ENCODE results near the gene CRYBB2.

CRYBB2 gene

DNA sequence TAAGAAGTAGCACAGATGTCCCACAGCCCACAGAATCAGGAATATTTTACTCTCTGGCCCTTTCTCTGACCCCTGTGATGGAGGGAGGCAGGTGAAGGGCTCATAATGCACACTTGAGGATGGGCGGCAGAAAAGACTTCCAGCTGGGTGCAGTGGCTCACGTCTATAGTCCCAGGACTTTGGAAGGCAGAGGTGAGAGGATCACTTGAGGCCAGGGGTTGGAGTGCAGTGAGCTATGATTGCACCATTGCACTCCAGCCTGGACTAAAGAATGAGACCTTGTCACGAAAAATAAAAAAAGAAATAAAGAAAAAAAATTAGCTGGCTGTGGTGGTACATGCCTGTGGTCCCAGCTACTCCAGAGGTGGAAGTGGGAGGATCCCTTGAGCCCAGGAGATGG lies 33.3 kb upstream of the CRYBB2 start:
- H3K4me3 ChIP-seq (ENCODE audit: low read depth, low read length), result no peak overlapping the region
- TF ChIP-seq, protein P1, sequence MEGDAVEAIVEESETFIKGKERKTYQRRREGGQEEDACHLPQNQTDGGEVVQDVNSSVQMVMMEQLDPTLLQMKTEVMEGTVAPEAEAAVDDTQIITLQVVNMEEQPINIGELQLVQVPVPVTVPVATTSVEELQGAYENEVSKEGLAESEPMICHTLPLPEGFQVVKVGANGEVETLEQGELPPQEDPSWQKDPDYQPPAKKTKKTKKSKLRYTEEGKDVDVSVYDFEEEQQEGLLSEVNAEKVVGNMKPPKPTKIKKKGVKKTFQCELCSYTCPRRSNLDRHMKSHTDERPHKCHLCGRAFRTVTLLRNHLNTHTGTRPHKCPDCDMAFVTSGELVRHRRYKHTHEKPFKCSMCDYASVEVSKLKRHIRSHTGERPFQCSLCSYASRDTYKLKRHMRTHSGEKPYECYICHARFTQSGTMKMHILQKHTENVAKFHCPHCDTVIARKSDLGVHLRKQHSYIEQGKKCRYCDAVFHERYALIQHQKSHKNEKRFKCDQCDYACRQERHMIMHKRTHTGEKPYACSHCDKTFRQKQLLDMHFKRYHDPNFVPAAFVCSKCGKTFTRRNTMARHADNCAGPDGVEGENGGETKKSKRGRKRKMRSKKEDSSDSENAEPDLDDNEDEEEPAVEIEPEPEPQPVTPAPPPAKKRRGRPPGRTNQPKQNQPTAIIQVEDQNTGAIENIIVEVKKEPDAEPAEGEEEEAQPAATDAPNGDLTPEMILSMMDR (IDR thresholded peaks at IDR 0.05; ENCODE audit: borderline replicate concordance, insufficient read depth, low read depth, low read length), result no peak

DNA sequence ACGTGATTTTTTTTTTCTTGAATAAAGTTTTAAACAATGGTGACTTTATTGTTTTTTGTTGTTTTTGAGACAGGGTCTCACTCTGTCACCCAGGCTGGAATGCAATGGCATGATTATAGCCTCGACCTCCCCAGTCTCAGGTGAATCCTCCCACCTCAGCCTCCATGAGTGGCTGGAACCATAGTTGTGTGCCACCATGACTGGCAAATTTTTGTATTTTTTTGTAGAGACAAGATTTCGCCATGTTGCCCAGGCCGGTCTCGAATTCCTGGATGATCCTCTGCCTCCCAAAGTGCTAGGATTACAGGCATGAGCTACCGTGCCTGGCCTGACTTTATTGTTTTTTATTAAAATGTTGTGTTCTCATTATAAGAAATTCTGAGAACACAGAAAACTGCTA lies 32.0 kb upstream of the CRYBB2 start:
- no peak overlapping the region for H3K4me3 ChIP-seq (ENCODE audit: low read depth, low read length)
- TF ChIP-seq, protein P1 (IDR thresholded peaks at IDR 0.05; ENCODE audit: borderline replicate concordance, insufficient read depth, low read depth, low read length), result no peak

DNA sequence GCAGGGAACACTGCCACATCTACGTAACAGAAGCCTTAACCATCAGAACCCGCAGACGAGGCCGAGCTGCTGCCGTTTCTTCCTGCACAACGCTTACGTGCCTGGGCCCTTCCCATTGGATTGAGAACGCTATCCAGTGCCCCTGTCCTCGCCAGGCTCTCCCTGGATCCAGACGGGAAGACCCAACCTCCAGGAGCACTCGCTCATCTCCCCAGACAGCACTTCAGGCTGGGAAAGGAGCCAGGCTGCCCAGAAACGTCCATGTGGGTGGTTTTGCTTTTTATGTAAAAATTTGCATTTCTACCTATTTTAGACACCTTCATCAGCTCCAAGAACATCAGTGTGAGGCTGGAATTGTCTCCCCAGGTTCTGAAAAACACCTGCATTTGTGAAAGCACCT lies 27.0 kb upstream of the CRYBB2 start:
- TF ChIP-seq, protein P1 (IDR thresholded peaks at IDR 0.05; ENCODE audit: borderline replicate concordance, insufficient read depth, low read depth, low read length), result no peak
- no peak overlapping the region for H3K4me3 ChIP-seq (ENCODE audit: low read depth, low read length)

DNA sequence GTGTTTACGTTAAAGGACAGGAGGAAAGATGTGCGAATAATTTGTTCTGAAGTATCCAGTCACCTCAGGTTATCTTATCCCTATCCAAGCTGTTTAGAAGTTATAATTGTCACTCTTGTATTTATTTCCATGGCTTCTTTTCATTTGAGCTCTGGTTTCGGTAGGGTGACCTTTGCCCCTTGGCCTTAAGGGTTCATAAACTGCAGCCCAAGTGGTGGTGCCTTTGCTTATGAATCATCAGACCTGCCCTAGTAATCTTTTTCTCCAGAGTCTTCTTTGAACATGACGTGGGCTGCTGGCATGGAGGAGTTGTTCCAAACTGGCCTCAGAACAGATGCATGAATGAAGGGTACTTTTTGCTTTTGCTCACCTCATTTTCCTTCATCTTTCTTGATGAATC lies 26.3 kb upstream of the CRYBB2 start:
- TF ChIP-seq, protein P1 (IDR thresholded peaks at IDR 0.05; ENCODE audit: borderline replicate concordance, insufficient read depth, low read depth, low read length), result no peak
- no peak overlapping the region for H3K4me3 ChIP-seq (ENCODE audit: low read depth, low read length)

DNA sequence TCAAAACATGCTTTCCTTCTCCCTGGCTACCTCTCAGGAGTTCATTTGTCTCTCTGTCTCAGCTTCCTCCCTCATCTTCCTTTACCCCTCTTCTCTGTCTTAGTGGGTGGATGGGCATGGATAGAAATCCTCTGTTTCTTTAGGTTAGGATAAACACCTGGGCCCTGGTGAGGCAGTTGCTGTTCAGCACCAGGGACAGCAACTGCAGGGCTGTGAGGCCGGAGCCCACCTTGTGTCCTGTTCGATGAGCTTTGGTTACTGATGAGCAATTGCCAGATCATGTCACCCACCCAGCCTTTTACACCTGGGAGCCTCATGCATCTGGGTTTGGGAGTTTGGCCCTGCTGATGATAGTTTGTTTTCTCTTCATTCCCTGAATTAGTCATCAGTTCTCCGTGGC lies 25.9 kb upstream of the CRYBB2 start:
- no peak overlapping the region for H3K4me3 ChIP-seq (ENCODE audit: low read depth, low read length)
- TF ChIP-seq, protein P1 (IDR thresholded peaks at IDR 0.05; ENCODE audit: borderline replicate concordance, insufficient read depth, low read depth, low read length), result no peak

DNA sequence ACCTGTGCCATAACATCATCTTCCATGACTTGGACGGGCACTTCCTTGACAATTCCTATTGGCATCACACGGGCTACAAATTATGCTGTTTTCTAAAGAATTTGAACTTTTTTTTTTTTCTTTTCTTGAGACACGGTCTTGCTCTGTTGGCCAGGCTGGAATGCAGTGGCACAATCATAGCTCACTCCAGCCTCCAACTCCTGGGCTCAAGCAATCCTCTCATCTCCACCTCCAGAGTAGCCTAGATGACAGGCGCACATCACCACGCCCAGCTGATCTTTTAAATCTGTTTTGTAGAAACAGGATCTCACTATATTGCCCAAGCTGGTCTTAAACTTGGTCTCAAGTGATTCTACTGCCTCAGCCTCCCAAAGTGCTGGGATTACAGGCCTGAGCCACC lies 23.1 kb upstream of the CRYBB2 start:
- H3K4me3 ChIP-seq (ENCODE audit: low read depth, low read length), result no peak overlapping the region
- TF ChIP-seq, protein P1 (IDR thresholded peaks at IDR 0.05; ENCODE audit: borderline replicate concordance, insufficient read depth, low read depth, low read length), result no peak

DNA sequence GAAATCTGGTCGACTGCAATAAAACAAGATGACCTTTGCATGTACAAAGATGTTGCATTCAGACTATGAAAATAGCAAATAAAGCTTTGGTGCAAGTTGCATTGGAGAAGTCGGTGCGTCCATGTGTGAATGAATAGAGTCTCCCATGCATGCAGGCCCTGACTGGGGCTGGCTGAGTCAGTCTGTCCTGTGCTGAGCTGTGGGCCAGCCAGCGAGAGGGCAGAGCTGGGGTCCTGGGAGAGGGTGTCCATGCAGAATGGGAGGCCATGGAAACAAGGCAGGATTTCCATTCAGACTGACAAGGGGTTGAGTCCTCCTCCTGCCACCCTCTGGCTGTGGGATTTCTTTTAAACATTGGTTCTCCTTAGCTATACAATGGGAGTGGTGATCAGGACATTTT lies 22.1 kb upstream of the CRYBB2 start:
- no peak overlapping the region for H3K4me3 ChIP-seq (ENCODE audit: low read depth, low read length)
- TF ChIP-seq, protein P1 (IDR thresholded peaks at IDR 0.05; ENCODE audit: borderline replicate concordance, insufficient read depth, low read depth, low read length), result no peak

Data from GM12875 (cell line).